Dermis microvascular lymphatic vessel endothelial cell (primary cell): ENCODE data around the gene MATN1. TPM values are rescaled to one million over a fixed set of nuclear protein-coding genes. Genes with fewer than 3 reads are reported as not detected.

Experiments
- DNase-seq, 2 donors: peaks; one replicate each; pipeline versions ENCODE4 v3.0.0 to v3.0.0-alpha.2; 2010; ENCODE audit warnings: low read depth in 2 of 2
- total RNA-seq: library from RNA; depleted of rRNA; stranded (reverse); fragments of >200 nt; gene quantifications from 2 replicates; pipeline ENCODE4 v1.2.1, GENCODE V29; 2014

The MATN1 gene
- total RNA-seq, 1 donor from 2014 or later = under 0.01 TPM

DNA sequence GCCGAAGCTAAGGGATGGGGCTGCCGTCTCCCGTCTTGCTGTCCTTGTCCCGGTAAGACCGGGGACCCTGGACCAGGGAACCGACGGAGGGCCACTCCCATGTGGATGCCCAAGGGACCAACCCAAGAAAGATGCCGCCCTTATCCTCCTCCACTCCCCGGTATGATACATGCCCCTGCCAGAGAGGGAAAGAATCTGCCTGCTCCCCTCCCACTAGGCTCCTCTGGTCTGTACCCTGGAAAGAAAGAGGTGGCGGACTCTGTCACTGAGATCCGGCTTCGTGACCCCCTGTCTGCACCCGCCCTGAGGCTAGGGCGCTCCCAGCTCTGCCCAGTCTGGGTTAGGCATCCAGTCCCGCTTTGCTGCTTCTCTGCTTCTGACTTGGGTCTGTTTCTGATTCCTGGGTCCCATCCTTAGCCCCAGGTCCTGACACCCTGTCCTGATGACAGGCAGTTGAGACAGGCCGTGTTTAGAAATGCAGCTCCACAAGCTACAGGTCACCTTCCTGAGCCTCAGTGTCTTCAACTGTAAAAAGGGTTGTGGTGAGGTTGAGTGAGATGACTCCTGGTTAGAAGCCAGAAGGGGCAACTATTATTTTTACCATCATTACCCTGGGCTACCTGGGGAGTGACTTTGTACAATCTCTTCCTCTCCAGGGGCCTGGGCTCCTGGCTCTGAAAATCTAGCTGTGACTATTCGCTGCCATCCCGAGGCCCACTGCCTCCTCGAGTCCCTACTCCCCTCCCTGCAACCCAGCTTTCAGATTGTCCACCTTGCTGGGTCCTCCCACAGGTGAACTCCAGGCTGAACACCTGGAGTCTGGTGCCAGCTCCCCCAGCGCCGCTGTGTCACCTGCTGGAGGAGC, 3.7 kb downstream of the MATN1 start:
- DNase-seq = peak; percentile 40 to 68

DNA sequence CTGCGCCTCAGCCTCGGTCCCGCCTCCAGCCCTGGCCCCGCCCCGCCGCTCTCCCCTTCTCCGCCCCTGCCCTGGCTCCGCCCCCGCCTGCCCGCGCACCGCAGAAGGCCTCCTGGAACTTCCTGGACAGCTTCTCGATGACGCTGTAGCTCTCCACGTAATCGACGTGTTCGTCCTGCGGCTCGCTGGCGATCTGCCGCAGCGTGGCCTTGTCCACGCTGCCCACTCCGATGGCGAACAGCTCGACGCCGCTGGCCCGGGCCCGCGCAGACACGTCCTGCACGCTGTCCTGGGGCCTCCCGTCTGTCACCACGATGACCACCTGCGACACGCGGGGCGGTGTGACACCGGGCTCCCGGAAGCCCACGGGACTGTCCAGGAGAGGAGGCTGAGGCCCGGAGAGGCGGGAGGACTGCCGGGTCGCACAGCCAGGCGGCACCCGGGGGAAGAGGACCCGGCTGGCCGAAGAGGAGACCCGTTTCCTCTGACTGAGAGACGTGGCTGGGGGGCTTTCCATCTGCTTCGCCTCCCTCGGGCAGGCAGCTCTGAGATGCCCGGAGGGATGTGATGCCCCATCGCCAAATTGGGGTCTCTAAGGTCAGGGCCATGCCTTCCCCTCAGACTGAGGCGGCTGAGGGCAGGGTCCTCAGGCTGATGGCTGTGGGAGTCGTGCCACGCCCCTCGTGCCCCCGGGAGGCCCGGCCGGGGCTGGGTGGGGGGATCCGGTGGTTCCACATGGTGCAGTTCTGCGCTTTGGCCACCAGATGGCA, 4.6 kb downstream of the MATN1 start:
- peak; percentile 91 to 98 for DNase-seq

GRCh38 chr1:30718091-30718635, 5.2 kb downstream of the MATN1 start:
- peak; percentile 90 to 98 for DNase-seq

GRCh38 chr1:30716646-30717045, 6.7 kb downstream of the MATN1 start:
- no peak for DNase-seq

GRCh38 chr1:30715886-30716285, 7.5 kb downstream of the MATN1 start:
- no peak for DNase-seq

GRCh38 chr1:30715216-30715615, 8.2 kb downstream of the MATN1 start:
- no peak for DNase-seq

- DNase-seq = no peak
Measured at GRCh38 chr1:30714536-30715090, 8.8 kb downstream of the MATN1 start.

- DNase-seq = no peak
Measured at GRCh38 chr1:30714025-30714424, 9.4 kb downstream of the MATN1 start.

- no peak for DNase-seq
Measured at GRCh38 chr1:30713311-30713710, 10.1 kb downstream of the MATN1 start.

DNA sequence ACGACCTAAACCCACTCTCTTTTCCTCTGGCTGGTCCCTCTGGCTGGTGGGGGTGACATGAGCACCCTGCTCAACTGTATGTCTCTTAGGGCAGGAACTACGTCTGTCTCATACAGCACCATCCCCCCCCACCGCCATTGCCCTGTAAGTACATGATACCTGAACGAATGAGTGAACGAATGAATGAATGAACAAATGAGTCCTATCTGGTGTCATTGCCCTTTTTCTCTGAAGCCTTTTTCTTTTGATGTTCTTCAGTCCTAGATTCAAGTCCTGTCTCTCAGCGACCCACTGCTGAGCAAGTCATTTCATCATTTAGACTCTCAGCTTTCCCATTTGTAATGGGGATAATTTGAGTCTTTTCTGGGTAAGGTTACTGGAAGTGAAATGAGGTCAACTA, 10.8 kb downstream of the MATN1 start:
- DNase-seq = no peak

DNA sequence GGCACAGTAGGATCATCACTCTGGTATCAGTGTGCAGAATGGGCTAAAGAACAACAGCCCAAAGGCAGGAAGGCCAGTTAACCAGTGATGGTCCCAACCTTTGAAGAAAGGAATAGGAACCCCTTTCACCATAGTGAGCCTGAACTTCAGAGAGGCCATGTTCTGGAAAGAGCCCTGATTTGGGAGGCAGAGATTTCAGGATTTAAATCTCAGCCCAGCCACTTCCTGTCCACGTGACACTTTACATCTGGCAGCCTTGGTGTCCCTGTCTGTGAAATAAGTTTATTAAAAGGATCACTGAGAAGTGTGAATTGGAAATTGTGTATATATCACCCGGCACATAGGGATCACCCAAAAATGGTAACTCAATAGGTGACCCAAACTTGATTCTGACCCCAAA, 13.0 kb downstream of the MATN1 start:
- DNase-seq = no peak

DNA sequence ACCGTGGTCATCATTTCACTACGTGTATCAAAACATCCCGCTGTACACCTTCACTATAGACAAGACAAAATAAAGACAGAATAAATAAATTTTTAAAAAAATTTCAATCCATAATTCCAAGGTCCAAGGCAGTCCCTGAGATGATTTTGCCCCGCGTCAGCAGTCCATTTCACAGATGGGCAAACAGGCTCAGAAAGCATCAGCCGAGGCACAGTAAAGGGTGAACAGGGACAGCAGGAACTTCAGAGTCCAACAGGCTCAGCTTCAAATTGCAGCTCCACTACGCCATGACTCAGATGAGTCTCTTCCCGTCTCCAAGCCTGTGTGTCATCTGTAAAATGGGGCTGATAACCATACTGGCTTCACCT, 15.0 kb downstream of the MATN1 start:
- DNase-seq = no peak

GRCh38 chr1:30707412-30708360, 15.7 kb downstream of the MATN1 start:
- DNase-seq = peak; percentile 60 to 64

DNA sequence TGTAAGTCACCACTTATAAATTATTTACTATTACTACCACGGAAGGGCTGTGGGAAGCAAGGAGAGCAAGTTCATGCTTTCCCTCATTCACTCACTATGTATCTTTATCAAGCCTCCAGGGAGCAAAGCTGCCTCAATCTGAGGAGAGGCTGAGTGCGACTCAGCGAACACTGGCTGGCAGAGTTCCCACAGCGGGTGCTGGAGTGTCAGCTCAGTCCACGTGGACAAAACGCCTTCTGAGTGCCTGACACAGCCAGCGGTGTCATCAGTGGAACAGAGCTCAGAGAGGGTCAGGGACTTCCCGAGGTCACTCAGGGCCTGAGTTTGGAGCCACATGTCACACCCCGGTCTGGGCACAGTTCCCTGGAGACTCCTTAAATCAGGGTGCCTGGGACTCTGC, 16.9 kb downstream of the MATN1 start:
- no peak for DNase-seq

DNA sequence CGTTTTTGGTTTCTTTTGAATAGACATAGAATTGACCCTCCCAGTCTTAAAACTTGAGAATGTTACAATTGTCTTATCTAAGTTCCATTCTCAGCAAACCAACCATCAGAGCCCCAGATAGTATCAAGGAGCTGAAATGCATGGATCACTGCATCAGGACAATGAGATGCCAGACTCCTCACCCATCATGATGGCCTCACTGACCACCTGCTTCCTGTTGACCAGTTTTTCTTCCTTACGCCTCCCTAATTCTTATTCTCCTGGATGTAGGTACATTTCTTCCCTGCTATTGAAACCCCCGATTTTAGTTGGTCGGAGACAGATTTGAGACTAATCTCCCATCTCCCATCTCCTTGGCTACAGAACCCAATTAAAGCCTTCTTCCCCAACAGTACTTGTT, 17.7 kb downstream of the MATN1 start:
- no peak for DNase-seq

- no peak for DNase-seq
Measured at GRCh38 chr1:30704765-30705509, 18.4 kb downstream of the MATN1 start.

DNA sequence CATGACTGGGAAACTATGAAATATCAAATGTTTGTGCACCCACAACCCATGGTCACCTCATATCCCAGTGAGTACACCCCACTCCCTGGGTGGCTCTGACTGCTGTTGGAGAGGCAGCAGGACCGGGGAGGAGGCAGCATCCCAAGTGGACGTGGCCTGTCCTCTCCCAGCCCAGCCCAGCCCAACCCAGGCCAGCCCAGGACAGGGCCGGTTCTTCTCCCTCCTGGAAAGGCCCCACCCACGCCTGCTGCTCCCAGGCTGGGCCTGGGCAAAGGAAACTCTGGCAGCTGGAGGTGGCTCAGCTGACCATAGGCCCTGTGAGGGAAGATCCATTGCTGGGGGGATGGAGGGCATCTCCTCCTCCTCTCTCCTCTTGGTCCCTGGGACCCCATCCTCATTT, 19.1 kb downstream of the MATN1 start:
- DNase-seq = no peak

DNA sequence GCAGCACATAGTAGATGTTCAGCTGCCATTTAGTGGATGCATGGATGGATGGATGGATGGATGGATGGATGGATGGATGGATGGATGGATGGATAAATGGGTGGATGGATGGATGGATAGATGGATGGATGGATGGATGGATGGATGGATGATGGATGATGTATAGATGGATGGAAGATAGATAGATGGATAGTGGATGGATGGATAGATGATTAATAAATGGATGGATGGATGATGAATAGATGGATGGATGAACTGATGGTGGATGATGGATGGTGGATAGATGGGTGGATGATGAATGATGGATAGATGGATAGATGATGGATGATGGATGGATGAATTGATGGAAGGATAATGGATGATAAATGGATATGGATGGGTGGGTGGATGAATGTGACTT, 20.6 kb downstream of the MATN1 start:
- DNase-seq = no peak

DNA sequence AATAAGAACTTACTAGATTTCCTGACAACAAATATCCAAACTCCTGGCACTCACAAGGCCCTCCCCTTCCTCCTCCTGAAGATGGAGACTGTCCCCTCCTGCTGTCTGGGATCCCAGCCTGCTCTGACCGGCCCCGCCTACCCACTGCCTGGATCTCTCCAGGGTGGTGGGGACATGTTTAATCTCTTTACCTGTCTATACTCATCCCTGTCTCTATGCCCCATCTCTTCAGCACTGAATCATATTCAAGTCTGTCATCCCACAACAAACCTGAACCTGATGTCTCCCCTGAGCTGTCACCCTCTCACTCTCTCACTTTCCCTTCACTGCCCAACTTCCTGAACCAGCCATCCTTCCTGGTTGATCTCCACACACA, 22.1 kb downstream of the MATN1 start:
- DNase-seq = no peak

DNA sequence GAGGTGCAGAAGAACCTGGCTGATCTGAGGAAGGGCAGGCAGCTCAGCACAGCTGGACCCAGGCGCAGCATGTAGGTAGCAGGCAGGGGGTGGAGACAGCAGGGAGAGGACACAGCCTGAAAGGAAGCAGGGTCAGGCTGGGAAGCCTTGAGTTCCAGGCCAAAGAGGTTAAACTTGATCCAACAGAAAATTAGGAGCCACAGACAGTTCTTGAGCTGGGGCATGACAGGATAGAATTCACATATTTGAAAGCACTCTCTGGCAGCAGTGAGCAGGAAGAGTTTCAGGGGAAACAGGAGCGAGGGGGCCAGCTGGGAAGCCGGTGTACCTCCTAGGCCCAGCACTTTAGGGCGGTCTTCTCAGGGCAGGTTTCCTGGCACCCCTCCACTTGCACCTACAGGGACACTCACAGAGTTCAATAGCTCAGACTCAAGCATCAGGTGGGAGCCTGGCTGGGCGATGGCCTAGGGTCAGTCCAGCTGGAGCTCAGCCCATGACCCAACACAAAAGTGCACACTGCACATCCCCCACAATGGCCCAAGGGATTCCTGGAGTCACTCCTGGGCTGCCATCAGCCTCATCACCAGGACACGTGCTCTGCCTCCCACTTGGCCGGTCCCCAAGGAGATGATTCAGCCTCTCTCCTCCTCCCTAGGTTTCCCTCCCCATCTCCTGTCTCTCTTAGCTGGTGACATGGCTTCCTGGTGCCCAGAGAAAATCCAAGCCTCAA, 22.7 kb downstream of the MATN1 start:
- DNase-seq = peak in 1 of 2 donors; percentile 16
